HG02642 (cell line): ENCODE measurements around the gene UFSP2.
A peak's percentile ranks its signal among the peaks of the same experiment; 100 is the strongest.

Source experiments
- ATAC-seq: cut with Tn5 transposase; IDR thresholded peaks from one replicate; pipeline ENCODE4 v1.9.1; 2021; ENCODE audit warnings: mild to moderate bottlenecking; ENCODE audit not compliant: unreplicated experiment, poor library complexity

The UFSP2 gene

DNA sequence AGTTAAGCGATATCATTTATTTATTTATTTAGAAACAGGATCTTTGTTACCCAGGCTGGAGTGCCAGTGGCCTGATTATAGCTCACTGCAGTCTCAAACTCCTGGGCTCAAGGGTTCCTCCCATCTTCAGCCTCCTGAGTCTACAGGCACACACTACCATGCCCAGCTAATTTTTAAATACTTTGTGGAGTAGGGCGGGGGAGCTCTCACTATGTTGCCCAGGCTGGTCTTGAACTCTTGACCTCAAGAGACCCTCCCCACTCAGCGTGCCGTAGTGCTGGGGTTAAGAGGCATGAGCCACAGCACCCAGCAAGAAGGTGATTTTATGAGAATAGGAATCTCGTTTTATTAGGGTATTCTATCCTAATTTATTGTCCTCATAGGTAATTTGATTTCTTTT is 3.9 kb upstream of the UFSP2 start:
- ATAC-seq = no peak

GRCh38 chr4:185426960-185427688 is 1.4 kb upstream of the UFSP2 start:
- no peak for ATAC-seq

DNA sequence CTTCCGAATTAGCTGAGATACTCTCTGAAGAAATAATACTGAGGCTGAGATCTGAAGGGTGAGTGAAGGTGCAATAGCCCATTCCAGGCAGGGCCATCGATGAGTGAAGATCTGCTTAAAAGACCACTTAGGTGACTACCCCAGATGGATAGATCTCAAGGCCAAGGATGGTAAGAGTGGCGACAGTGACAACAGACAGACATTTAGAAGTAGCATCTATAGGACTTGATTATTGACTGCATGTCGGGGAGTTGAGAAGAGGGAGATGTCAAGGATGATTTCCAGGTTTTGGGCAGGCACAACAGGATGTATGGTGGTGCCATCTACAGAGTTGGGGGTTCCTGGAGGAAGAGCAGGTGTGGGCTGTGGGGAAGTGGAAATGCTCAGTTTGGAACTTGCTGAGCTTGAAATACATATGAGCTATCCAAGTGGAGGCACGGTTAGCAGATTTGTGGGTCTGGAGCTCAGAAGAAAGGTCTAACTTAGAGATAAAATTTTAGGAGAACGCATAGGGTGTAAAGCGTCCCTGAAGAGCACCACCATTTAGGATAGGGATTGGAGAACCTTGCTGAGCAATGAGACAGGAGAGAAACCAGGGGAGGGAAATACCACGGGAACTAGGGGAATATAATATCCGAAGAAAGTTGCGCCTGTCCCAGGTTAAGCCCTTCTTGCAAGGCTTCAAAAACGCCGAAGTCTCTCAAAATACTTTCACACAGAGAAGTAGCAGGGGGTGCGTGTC is 688 bp downstream of the UFSP2 start:
- peak; percentile 1 for ATAC-seq

DNA sequence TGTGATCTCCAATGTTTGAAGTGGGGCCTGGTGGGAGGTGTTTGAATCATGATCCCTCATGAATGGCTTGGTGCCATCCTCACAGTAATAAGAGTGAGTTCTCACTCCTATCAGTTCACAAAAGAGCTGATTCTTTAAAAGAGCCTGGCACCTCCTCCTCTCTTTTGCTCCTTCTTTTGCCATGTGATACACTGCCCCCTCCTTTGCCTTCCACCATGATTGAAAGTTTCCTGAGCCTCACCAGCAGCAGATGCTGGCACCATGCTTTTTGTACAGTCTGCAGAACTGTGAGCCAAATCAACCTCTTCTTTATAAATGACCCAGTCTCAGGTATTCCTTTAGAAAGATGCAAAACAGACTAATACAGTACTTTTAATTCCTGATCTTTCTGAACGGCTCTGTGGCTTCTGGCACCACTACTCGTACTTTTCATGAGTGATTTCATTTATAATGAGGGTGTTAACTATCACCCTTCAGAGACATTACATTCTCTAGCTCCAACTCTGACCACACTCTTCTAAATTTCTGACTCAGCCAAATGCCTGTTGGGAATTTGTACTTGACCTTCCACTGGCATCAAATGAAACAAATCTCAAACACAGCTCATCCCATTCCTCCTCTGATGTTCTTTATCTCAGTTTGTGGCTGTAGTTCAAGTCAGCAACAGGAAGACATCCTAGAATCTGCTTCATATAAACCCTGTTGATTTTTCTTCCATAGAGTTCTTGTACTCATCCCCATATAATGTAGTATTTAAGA is 4.2 kb downstream of the UFSP2 start:
- ATAC-seq = no peak

- no peak for ATAC-seq
Measured at GRCh38 chr4:185416955-185417354, 8.8 kb downstream of the UFSP2 start.

DNA sequence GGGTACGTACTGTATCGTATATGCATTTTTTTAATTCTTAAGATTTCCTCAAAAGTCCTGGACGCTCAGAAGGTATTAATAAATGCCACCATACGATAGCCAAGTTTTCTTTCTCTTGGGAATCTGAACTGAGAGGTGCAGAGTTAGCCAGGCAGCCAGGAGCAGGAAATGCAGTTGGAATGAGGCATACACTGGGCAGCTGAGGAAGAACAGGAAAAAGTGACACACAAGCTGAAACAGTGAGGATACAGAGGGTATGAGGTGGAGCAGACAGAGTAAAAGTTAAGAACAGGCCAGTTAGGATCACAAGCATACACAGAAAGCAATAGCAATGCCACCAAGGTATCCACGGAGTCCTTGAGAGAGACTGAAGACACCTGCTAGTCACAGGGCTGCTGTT is 13.4 kb downstream of the UFSP2 start:
- ATAC-seq = no peak

GRCh38 chr4:185411849-185412248 is 13.9 kb downstream of the UFSP2 start:
- ATAC-seq = no peak

- ATAC-seq = no peak
Measured at GRCh38 chr4:185408432-185408831, 17.3 kb downstream of the UFSP2 start.

GRCh38 chr4:185405296-185405999 is 20.3 kb downstream of the UFSP2 start:
- peak; percentile 60 for ATAC-seq

DNA sequence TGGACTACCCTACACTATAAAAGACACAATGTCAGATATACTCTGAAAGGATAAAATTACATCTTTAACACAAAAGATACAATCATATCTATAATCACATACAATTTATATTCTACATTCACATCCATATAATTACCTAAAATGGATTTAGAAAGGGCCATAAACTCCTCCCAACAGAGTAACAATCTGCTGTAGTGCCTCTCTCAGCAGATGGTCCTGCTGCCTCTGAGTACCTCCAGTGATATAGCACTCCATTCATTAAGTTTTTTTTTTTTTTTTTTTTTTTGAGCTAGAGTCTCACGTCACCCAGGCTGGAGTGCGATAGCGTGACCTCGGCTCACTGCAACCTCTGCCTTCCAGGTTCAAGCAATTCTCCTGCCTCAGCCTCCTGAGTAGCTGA is 21.7 kb downstream of the UFSP2 start:
- ATAC-seq = no peak

DNA sequence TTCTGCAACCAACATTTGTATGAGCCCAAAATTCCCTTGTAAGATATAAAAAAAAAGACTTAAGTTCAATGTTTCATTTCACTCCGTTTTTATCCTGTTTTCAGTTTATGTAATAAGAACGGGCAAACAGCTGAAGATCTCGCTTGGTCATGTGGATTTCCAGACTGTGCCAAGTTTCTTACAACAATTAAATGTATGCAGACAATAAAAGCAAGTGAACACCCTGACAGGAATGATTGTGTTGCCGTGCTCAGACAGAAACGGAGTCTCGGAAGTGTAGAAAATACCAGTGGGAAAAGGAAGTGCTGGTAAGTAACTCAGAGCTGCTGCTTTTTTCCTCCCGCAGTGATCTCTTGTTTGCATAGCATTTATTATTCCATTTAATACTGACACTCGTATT is 26.3 kb downstream of the UFSP2 start:
- ATAC-seq = no peak

DNA sequence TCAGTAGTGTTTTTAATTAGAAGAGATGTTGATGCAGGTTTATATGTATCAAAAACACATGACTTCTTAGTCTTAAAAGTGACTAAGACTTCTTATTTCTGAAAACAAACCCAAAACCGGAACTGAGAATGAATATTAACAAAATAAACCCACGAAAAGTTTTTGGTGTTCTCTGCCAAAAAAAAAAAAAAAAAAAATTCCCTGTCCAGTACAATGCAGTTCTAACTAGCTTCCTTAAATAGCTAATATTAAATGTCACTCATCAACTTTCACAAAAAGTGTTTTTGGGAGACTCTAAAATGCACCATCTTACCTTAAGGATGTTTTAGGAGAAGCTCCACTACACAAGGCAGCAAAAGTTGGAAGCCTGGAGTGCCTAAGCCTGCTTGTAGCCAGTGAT is 27.1 kb downstream of the UFSP2 start:
- no peak for ATAC-seq

- no peak for ATAC-seq
Measured at GRCh38 chr4:185396724-185397385, 28.9 kb downstream of the UFSP2 start, which contains the start of gene ANKRD37. ANKRD37 (plus strand) TSS chr4:185396841; CDS start chr4:185396924, 83 bp downstream.

DNA sequence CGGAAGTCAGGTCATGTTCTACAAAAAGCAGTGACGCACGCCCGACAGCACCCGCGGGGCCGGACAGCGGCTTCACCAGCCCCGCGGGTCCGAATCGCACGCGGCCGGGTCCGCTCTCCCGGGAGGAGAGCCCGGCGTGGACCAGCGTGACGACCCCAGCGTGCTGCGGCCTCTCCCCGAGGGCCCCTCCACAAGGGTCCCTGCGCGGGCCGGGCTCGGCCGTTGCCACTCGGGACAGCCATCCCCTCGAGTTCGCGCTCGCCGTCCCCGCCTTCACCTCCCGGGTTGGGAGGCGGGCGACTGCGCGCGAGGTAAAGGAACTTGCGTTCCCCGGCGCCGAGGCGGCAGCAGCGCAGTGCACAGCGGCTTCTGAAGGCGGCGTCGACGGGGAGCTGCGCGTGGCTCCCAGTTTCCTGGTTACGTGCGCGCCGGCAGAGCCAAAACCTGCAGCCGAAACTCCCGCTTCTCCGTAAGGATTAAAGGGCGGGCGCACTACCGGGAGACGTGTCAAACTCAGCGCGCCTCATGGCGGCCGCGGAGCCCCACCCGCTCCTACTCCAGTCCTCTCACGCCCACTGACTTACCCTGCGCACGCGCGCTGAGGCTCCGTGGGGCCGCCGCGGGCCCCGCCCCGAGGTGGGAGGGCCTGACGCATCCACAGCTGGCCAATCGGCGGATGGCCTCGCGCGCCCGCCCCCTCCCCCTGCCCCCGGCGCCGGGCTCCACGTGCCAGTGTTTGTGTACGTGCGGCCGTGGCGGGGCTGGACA is 29.6 kb downstream of the UFSP2 start:
- ATAC-seq = peak; percentile 86

DNA sequence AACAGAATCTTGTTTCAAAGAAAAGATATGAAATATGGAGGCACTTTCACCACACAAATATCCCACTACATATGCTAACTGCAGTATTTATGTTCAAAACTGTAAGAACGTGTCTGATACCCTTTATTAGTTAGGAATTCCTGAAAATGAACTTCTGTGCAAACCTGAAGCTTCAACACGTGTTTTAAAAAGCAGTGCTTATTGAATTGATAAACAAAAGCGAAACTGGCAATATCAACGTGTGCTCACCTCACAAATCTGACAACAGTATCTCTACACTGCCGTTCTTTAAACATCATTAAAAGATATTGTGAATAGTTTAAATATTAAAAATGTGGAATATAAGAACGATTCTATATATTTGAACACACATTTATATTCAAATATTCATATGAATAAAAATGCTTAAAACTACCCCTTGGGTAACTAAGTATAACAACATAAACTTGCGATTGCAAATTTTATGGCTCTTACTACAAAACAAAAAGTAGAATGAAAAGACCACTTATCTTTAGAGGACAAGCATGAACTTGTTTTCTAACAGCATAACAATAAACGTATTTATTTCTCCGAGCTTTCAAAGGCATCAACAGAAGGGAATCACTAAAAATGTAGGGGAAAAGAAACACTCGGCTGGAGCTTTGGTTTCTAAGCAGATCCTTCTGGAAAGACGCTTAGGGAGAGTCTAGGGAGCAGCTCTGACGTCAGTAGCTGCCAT is 30.4 kb downstream of the UFSP2 start, which contains the start of gene LRP2BP:
TSS of gene LRP2BP (minus strand) at position 687 of the 718 bp plus-strand sequence. CDS start 17,738 bp downstream, outside the sequence.
- ATAC-seq = no peak

DNA sequence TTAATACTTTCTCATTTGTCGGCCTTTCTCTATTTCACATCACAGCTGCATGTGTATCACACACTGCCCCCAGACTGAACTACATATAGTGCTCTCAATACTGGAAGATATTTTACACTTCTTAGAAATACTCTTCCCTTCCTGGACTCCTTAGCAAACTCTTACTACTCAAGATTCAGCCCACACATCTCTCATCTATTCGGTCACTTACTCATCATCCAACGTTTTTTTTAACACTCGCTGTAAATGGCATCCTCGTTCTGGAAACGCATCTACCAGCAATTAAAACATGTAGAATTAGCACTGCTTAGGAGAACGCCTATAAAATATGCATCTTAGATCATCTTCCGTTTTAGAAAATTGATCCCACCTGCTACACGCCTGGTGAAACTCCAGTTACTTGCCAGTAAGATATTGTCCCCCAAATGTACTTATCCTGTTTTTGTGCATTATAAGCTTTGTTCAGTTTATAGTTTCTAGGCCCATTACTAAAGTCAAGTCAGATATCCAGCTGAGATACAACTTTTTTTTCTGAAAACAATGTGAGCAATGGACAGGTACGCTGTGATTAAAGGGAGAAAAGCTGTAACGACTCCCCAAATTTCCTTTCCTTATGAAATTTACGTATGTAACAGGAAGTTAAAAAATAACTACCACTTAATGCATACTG is 31.1 kb downstream of the UFSP2 start:
- no peak for ATAC-seq

- no peak for ATAC-seq
Measured at GRCh38 chr4:185392156-185392555, 33.6 kb downstream of the UFSP2 start.

DNA sequence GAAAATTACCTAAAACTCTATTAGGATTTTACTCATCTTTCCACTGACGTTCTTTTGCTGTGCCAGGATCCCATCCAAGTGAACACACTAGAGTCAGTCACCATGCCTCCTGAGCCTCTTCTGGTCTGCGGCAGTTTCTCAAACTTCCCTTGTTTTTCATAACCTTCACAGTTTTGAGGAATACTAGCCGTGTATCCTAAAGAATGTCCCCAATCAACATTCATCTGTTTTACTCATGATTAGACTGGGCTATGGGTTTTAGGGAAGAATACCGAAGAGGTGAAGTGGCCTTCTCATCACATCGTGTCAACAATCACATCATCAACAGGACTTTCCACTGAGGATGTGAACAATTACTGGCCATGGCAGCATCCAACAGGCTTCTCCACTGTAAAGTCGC is 34.8 kb downstream of the UFSP2 start:
- no peak for ATAC-seq
